HG02884 (cell line): Measurements from ENCODE around the gene SPACA4.

ENCODE experiments used
- ATAC-seq: cut with Tn5 transposase; IDR thresholded peaks from one replicate; pipeline ENCODE4 v1.9.1; 2021; ENCODE audit warnings: mild to moderate bottlenecking, moderate library complexity; ENCODE audit not compliant: unreplicated experiment

SPACA4 gene

GRCh38 chr19:48646722-48647216, 40.2 kb downstream of the SPACA4 start:
- ATAC-seq, result no peak

DNA sequence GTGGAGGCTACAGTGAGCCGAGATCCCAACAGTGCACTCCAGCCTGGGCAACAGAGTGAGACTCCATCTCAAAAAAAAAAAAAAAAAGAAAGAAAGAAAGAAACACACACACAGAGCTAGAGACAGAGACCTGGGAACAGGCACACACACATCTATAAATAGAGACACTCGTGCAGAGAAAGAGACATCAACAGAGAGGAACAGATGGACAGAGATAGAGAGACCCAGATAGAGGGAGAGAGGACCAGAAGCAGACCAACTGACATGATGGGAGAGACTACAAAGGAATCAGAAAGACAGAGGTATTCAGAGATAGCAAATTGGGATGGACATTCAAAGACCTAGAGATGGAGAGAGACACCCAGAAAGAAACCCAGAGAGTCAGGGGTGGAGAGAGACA, 41.6 kb downstream of the SPACA4 start:
- no peak for ATAC-seq

- ATAC-seq, result no peak
Observed at GRCh38 chr19:48650974-48651682, 44.6 kb downstream of the SPACA4 start.

DNA sequence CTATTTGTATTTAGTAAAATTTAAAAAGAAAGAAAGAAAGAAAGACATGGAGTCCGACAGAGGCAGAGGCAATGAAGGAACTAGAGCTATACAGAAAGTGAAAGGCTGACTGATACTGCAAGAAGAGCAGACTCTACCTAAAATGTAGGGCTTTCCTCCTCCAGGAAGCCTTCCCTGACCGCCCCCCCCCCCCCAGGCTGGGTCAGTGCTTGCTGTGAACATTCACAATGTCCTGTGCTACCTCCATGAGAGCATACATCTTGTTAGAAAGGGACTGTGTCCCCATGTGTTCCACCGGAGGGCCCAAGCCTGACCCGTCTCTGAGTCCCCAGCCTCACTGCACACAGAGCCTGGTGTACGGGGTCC, 45.1 kb downstream of the SPACA4 start:
- ATAC-seq, result no peak

GRCh38 chr19:48654299-48655059, 47.9 kb downstream of the SPACA4 start:
- ATAC-seq, result no peak

DNA sequence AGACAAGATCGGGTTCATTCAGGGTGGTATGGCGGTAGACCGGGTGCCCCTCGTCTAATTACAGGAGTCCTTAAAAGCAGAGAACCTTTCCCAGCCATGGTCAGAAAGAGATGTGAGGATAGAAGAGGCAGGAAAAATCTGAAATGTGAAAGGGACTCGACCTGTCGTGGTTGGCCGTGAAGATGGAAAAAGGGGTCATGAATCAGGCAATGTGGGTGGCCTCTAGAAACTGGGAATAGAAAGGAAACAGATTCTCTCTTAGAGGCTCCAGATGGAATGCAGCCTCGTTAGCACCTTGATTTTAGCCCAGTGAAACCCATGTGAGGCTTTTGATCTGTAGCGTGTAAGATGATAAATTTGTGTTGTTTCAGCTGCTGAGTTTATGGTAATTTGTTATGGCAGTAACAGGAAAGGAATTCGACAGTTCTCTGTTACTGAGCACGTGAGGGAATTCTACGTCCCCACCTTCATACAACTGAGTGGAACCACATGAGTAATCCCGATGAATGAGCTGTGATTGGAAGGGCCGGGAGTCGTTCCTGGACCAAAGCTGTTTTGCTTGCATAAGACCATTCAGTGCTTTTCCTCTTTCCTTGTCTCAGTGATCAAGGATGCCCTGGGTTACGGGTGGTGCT, 50.4 kb downstream of the SPACA4 start:
- no peak for ATAC-seq
